ENCODE results near the gene SLC29A2.

Gene SLC29A2

DNA sequence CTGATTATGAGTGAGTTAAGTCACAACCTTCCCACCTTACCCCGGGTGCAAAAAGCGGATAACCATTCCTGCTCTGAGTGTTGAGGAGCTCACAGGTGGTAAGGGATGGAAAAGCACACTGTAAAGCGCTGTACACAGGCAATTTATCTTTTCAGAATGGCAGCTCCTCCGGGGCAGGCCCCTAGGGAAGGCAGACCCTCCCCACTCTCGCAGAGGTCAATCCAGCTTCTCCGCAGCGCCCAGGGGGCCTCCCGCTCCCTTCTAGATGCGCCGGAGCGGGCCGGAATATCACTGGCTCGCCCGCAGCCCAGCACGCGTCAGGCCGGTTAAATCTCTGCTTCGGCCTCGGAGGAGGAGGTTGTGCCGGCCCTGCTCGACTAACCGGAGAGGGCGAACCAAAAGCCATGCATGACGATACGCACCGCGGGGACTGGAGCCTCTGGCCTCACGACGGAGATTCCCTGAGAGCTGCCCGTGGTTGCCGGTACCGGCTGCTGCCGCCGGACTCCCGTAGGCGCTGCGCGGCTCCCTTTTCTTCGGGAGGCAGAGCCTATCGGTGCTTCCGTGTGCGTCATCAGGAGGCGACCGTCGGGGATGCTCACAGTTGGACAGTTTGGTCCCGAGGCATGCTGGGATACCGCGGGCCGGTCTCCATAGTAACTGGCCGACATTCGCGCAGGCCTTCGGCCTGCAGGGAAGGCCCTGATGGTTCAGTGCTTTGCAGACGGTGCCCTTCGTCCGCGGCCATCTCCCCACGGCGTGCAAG is 26.8 kb downstream of the SLC29A2 start, which contains the start of gene BRMS1:
TSS of gene BRMS1 (minus strand) at position 555 of the 766 bp plus-strand sequence. CDS start 2,870 bp downstream, outside the sequence.
- peak within 1 kb of the TSS; percentile 91 for H3K4me3 ChIP-seq (ENCODE audit: low read length)
- DNase-seq (ENCODE audit: low read depth): peak; percentile 98
- TF ChIP-seq, protein P1, sequence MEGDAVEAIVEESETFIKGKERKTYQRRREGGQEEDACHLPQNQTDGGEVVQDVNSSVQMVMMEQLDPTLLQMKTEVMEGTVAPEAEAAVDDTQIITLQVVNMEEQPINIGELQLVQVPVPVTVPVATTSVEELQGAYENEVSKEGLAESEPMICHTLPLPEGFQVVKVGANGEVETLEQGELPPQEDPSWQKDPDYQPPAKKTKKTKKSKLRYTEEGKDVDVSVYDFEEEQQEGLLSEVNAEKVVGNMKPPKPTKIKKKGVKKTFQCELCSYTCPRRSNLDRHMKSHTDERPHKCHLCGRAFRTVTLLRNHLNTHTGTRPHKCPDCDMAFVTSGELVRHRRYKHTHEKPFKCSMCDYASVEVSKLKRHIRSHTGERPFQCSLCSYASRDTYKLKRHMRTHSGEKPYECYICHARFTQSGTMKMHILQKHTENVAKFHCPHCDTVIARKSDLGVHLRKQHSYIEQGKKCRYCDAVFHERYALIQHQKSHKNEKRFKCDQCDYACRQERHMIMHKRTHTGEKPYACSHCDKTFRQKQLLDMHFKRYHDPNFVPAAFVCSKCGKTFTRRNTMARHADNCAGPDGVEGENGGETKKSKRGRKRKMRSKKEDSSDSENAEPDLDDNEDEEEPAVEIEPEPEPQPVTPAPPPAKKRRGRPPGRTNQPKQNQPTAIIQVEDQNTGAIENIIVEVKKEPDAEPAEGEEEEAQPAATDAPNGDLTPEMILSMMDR (IDR thresholded peaks at IDR 0.05; ENCODE audit: insufficient read depth, low read depth, low read length, missing control alignments): peak; percentile 19

DNA sequence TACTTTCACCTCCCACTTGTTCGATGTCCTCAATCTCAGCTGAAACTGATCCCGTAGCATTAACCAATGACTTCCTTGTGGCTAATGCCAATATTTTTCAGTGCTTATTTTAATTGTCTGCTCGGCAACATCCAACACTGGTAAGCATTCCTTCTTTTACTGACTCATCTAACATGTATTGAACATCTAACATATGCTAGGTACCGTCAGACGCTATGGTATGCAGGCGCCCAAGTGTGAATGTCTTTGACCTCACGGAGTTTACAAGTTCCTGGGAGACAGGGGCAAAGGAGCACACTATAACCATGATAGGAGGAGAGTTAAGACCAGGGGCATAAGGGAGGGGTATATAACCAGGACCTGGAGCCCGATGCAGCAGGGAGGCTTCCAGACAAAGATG is 28.4 kb downstream of the SLC29A2 start:
- TF ChIP-seq, protein P1 (IDR thresholded peaks at IDR 0.05; ENCODE audit: insufficient read depth, low read depth, low read length, missing control alignments): no peak
- no peak overlapping the region for H3K4me3 ChIP-seq (ENCODE audit: low read length)

DNA sequence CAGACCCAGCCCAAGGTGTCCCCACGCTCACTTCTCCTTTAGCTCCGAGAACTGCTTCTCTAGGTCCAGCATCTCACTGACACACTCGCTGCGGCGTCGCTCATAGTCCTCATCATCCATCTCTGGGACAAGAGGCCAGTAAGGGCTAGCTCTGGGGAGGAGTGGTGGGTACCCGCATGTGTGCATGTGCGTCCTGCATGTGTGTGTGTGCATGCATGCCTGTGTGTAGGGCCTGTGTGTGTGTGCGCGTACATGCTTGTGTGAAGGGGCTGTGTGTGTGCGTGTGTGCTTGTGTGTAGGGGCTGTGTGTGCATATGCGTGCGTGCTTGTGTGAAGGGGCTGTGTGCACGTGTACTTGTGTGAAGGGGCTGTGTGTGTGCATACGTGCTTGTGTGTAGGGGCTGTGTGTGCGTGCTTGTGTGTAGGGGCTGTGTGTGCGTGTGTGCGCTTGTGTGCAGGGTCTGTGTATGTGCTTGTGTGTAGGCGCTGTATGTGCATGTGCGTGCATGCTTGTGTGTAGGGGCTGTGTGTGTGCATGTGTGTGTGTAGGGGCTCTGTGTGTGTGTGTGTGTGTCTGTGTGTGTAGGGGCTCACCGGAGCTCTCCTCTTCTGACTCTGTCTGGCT is 29.9 kb downstream of the SLC29A2 start:
- TF ChIP-seq, protein P1 (IDR thresholded peaks at IDR 0.05; ENCODE audit: insufficient read depth, low read depth, low read length, missing control alignments): no peak
- no peak overlapping the region for H3K4me3 ChIP-seq (ENCODE audit: low read length)
- DNase-seq (ENCODE audit: low read depth): no peak

More for the DNA sequence above, 28.4 kb downstream of the SLC29A2 start:
- DNase-seq (ENCODE audit: low read depth): no peak

GRCh38 chr11:66340596-66341501 is 30.7 kb downstream of the SLC29A2 start:
- TF ChIP-seq, protein P1 (IDR thresholded peaks at IDR 0.05; ENCODE audit: insufficient read depth, low read depth, low read length, missing control alignments): no peak
- H3K4me3 ChIP-seq (ENCODE audit: low read length): no peak overlapping the region
- no peak for DNase-seq (ENCODE audit: low read depth)

DNA sequence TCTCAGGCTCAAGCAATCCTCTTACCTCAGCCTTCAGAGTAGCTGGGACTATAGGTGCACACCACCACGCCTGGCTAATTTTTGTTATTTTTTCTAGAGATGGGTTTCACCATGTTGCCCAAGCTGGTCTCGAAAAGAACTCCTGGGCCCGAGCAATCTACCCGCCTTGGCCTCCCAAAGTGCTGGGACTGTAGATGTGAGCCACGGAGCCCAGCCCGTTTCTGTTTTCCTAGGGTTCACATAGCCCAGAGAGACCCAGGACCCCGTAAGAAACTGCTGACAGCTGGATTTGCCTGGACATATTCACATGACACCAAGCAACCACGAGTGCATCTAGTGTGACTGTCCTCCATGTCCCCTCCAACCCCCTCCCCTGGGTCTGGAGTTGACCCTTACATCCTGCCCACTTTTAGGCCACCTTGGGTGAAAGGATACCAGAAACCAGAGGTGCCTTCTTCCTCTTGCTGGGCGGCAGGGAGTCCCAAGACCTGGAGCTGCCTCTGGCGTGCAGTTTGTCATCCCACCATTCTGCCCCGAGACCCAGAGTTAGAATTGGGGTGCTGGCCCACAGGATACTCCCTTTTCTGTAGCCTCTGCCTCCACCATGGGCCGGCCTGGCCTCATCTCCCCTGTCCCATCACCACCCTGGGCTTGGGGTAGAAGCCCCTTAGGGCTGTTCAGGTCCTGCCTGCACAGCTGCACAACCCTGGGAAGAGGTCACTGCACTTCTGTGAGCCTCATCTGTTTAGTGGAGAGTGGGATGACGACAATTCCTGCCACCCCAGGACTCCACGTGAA is 31.7 kb downstream of the SLC29A2 start:
- TF ChIP-seq, protein P1 (IDR thresholded peaks at IDR 0.05; ENCODE audit: insufficient read depth, low read depth, low read length, missing control alignments): no peak
- H3K4me3 ChIP-seq (ENCODE audit: low read length): no peak overlapping the region
- DNase-seq (ENCODE audit: low read depth): no peak

DNA sequence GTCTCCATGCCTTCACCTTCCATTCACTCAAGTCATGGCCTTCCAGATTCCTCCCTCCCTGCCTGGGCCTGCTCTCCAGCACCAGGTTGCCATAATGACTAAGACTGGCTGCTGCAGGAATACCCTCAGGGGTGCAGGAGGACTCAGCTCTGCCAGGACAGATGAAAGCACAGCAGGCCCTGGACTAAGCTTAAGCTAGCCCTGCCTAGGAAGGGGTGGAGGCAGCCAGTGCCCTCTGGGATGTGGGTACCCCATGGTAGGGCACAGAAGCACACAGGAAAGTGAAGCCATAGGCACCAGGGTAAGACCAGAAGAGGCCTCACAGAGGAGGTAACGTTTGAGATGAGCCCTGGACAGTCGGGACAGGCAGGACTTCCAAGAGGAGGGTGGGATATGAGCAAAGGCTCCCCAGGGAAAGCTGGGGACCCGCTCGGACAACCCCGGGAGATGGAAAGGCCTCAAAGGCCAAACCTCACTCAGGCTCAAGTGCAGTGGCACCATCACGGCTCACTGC is 32.3 kb downstream of the SLC29A2 start:
- peak; percentile 99 for DNase-seq (ENCODE audit: low read depth)
- TF ChIP-seq, protein P1 (IDR thresholded peaks at IDR 0.05; ENCODE audit: insufficient read depth, low read depth, low read length, missing control alignments): no peak
- no peak overlapping the region for H3K4me3 ChIP-seq (ENCODE audit: low read length)

Data from epithelial cell of esophagus (primary cell).